GM19397 (cell line): ENCODE measurements around the gene FUT7.
"Not testable (repeated sequence)": the region's sequence is repeated elsewhere in the genome, so short reads cannot be mapped to it uniquely, and the experiment has no call there.

ENCODE experiments used
- ATAC-seq: cut with Tn5 transposase; IDR thresholded peaks from one replicate; pipeline ENCODE4 v1.9.1; 2021; ENCODE audit warnings: mild to moderate bottlenecking, moderate library complexity; ENCODE audit not compliant: unreplicated experiment

FUT7 gene

DNA sequence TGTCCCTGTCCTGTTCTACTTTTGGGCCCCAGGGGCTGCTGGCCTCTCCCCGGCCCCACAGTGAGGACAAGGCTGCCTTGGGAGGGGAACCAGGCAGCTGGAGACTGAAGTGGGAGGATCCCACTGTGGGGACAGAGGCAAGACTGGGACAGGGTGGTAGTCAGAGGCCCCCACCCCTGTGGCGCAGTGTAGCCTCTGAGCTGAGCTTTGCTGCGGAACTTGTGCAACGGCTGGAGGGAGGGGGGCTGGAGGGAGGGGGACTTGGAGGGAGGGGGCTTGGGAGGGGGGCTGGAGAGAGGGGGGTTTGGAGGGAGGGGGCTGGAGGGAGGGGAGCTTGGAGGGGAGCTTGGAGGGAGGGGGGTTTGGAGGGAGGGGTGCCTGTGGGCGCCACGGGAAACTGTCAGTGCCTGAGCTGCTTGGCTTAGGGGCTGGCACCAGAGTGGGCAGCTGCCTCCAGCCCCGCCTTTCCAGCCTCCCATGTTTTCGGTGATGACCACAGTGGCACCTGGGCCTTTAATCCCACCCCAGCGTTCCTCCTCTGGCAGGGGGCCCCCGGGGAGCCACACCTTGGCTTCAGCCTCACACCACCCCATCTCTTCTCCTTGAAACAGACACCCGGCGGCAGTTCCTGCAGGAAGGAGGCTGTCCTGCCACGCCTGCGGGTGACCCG is 2.3 kb upstream of the FUT7 start:
- no peak for ATAC-seq

DNA sequence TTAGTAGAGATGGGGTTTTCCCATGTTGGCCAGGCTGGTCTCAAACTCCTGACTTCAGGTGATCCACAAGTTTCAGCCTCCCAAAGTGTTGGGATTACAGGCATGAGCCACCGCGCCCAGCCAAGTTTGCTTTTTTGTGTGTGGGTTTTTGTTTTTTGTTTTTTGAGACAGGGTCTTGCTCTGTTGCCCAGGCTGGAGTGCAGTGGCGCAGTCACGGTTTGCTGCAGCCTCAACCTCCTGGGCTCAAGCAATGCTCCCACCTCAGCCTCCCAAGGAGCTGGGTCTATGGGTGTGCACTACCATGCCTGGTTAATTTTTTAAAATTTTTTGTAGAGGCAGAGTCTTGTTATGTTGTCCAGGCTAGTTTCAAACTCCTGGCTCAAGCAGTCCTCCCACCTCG is 1.6 kb upstream of the FUT7 start:
- ATAC-seq, result not testable (repeated sequence)

DNA sequence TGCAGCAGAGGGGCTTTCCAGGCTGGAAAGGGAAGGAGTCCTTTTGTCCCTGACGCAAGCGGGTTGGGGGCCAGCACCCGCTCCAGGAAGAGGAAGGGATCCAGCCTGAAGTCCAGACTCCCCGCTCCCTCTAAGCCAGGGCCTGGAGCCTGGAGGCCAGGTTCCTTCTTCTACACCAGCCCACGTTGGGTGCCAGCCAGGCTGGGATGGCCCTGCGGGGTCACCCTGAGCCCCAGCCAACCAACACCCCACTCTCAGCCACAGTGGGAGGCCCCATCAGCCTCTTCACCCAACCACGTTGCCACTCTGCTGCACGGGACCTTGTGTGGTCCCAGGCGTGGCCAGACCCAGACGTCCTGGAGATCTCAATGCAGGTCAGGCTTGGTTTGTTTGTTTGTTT is 970 bp upstream of the FUT7 start:
- no peak for ATAC-seq

DNA sequence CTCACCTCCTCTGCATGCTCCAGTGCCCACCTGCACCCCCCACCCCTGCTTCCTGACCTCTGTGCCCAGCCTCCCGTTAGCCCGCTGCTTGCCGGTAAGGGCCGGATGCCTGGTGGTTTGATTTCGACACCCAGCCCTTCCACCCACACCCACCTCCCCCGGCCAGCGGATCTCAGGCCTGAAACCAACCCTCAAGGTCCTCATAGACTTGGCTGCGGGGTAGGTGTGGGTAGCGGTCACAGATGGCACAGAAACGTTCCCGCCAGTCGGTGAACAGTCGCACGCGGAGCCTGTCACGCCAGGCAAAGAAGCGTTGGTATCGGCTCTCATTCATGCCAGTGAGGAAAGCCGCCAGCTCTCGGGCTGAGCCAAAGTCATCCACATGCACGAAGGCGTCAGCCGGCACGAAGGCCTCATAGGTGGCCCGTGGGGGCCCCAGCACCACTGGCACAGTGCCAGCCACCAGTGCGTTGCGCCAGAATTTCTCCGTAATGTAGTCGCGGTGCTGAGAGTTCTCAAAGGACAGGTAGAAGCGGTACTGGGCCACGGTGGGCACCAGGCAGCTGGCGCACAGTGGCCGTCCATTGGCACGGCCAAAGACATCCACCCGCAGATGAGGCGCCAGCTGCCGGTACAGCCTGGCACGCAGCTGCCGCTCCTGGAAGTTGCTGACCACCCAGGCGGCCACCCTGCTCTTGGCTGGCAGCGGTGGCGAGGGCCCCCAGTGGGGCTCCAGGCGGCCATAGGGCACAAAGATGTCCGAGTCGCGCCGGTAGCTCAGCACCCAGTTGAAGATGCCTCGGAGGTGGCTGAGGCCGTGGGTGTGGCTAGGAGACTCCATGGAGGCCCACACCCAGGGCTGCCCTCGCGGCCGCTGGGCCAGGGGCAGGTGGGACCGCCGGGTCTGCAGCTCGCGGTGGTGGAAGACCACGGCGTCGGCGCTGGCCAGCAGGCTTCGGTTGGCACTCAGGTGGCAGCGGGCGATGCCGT is 1.1 kb downstream of the FUT7 start:
- ATAC-seq, result no peak

DNA sequence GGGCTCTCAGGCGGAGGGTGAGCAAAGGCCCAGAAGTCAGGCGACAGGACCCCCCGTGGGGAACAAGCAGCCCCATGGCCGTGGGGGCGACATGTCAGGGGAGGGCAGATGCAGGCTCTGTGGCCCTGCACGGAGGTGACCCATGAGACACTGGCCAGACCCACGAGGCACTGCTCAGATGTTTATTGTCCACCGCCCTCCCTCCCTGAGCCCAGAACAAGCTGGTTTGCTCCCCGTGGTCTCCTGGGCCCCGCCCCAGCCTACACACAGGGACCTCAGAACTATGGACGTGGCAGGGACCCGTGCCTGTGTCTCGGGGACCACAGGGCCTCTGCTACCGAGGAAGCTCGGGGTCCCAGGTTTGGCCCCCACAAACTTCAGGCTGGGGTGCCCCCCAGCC is 1.9 kb downstream of the FUT7 start:
- no peak for ATAC-seq

DNA sequence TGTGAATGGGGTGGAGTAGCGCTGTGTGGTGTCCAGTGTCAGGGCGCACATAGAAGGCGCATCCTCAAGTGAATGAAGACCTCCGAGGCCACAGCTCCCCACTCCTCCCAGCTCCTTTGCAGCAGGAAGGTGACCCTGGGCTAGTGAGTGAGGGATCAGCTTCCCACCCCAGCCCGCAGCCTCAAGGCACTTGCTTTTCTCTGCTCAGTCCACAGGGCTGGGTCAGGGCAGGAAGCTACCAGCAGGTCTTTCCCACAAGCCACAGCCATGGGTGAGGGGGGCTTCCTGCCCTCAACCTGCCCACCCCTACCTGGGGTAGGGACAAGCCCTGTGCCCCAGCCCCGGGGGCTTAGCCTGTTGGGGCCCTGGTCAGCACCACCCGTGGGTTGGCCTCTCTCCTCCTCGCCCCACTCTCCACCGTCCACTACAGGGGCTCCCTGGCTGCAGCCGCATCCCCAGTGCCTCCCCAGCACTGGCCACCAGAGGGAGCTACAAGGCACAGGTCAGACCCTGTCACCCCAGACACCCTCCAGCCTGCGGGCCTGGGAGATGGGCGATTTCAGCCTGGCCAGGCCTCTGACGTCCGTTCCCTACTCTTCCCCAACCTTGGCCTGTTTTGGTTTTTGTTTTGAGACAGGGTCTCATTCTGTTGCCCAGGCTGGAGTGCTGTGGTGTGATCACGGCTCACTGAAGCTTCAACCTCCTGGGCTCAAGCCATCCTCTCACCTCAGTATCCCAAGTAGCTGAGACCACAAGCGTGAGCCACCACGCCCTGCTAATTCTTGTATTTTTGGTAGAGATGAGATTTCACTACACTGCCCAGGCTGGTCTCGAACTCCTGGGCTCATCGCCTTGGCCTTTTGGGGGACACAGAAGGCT is 2.6 kb downstream of the FUT7 start:
- ATAC-seq, result no peak

DNA sequence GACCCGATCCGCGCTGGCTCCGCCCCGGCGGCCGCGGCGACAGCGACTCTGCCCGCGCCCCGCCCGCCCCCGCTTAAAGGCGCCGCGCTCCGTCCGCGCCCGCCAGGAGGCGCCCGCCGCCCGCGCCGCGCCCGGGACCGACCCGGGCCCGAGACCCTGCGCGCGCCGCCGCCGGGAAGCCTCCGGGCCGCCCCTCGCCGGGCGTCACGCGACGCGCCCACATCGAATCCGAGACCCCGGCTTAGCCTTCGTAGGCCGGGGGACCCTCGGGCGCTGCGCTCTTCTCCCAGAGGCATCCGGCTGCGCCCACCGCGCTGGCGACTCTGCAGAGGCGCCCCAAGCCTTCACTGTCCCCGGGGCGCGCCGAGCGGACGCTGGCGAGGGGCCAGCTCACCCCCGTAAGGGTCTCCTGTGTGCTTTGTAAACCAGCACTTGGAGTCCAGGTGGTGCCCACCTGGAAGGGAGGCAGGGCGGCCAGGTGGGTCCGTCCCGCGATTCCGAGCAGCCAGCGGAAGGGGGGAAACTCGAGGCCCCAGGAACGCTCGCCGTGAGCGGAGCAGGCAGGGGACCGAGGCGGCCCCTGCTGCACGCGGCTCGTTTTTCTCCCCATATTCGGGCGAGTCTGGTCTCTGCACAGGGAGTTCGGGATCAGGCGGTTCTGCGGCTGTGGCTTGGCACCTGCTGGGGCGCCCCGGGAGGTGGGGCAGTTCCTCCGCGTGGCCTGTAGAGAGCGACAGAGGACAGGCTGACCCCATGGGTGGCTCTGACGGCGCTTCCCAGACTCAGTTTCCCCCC is 3.4 kb downstream of the FUT7 start:
- ATAC-seq, result peak; percentile 42

DNA sequence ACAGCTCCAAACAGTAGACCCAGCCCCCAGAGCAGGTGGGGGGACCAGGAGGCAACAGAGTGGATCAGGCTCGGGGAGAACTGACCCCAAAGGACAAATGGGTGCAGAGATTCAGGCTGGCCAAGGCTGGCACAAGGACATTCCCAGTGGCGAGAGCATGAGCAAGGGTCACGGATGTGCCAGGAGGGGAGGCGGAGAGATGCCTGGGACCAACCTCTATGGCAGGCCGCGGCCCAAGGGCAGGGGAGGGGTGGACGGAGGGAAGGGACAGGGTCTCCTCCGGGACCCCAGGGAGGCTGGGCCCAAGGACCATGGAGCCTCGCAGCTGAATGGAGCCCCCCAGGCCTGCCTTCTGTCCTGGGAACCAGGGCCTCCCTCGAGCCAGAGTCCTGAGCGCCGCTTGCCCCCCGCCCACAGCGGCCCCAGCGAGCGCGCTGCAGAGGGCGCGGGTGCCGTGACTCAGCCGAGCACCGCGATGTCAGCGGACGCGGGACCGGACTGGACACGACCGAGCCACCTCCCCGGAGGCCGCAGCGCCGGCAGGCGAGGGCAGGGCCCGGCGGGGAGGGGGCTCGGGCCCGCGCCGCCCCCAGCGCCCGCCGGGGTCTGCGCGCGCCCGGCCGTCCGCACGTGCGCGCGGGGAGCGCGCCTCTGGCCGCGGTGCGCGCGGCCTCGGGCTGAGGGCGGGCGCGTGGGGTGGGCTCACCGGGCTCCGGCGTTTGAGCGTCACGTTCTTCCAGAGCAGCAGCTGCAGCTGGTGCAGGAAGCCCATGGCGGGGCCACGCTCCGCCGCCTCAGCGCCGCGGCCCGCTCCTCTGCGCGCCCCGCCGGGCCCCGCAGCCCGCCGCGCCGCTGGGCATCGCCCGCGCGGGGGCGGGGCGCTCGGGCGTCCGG is 4.3 kb downstream of the FUT7 start, which contains the start of gene ABCA2:
Gene ABCA2 (minus strand): TSS at position 869 of the 894 bp plus-strand sequence. CDS start 97 bp downstream, at position 772.
- no peak for ATAC-seq

DNA sequence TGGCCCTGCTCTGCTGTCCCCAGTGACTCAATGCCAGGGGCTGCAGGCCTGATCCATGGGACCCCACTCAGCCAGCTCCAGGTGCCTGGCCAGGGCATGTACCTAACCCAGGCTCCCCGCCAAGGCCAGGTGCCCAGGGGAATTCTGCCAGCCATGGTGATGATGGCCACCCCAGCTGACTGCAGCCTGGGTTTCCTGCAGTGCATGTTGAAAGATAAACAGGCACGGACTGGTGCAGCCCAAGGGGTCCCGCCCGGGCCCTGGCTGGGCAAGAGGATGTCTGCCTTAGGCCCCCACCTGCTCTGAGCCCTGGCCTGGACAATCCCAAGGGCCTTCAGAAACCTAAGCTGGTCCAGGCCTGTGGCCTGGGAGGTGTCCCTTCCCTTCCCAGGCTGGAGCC is 5.1 kb downstream of the FUT7 start:
- no peak for ATAC-seq

DNA sequence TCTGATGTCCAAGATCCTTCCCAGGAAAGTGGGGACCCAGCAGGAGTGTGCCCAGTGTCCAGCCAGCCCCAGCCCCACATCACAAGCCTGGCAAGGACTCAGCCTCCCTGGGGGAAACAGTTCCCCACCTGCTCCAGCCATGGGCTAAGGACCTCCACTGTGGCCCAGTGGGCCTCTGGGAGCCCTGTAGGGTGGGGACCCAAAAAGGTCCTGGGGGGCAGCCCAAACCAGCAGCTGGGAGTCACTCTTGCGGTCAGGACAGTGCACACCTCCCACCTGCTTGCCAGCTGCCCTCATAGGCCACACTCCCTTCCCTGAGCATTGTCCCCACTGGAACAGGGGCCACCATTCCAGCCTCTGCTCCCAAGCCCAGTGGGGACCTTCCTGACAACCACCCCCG is 5.5 kb downstream of the FUT7 start:
- no peak for ATAC-seq

DNA sequence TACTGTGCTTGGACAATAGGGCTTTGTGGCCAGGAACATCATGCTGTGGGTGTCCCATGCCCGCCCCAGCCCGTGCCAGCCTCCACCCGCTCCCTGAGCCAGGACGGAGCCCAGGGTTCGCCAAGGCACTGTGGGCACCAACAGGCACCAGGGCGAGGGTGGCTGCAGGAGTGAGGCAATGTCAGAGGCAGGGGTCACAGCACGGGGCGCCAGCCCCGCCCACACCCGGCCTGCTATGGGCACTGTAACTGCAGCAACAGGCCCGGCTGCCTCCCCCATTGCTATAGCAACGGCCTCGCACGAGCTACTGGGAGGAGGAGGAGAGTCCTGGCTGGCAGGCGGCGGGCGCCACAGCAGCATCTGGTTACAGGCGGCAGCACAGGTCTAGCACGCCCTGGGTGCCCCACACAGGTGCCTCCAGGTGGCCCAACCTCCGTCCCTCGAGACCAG is 6.3 kb downstream of the FUT7 start:
- no peak for ATAC-seq

DNA sequence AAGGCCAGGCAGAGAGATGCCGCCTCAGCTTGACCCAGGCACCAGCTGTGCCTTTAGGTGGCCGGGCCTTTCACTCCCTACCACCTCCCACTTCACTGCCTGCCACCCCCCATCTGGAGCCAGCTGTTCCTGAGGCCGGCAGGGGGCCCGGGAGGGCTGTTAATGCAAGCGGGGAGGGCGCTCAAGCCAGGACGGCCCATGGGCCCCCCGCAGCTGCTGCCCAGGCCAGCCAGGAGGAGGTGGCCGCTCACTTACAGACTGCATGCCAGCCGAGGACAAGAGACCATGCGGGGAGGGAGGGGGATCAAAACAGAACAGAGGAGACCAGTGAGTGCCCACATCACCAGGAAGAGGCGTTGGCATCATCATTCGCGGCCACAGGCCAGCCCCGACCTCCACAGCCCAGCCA is 8.3 kb downstream of the FUT7 start:
- ATAC-seq, result no peak

DNA sequence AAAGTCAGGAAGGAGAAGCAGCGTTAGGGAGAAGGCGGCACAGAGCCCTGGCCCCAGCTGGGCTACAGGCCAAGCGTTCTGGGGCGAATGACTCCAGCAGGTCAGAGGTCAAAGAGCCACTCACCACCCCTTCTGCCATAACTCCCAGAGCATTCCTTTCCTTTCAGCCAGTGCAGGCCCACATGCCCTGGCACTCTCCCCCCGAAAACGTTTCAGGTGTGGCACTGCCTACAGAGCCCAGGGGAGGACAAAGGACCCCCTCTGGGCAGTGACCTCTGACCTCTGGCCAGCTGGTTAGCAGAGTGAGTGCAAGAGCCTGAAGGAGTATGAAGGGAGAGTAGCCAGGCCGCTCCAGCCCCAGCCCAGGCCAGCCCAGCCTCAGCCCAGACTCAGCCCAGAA is 8.7 kb downstream of the FUT7 start:
- no peak for ATAC-seq

DNA sequence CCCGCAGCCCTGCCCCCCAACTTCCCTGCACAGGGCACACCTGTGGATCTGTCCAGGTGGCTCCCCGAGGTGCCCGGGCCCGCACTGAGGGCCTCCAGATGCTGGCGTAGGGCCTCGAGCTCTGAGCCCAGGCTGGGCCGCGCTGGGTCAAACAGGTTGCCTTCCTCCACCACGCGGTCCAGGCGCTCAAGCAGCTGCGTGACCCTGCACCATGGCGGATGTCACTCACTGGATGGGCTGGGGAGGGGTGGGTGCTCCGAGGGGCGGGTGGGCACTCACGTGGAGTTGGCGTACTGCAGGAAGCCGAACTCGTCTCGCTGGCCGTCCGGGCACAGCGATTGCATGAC is 9.3 kb downstream of the FUT7 start:
- no peak for ATAC-seq

DNA sequence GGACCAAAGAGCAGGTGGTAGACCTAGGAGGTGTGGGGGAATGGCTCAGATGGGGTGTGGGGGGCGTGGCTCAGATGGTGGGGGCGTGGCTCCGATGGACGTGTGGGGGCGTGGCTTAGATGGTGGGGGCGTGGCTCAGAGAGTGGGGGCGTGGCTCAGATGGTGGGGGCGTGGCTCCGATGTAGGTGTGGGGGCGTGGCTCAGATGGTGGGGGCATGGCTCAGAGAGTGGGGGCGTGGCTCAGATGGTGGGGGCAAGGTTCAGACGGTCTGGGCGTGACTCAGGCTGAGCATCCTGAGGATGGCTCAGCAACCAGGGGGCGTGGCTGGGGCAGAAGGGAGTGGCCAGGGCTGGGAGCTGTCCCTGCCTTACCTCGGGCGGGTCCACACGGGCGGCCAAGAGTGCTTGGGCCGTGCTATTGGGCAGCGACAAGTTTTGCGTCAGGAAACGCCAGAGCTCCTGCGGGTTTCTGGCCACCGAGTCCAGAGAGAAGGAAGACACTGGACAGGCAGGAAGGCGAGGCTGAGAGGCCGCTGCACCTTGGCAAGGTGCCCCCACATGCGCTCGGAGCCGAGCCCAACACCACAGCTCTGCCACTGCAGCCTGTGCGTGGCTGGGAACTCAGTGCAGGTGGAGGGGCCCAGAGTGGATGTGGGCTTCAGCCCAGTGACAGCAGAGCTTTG is 9.8 kb downstream of the FUT7 start:
- ATAC-seq, result no peak

DNA sequence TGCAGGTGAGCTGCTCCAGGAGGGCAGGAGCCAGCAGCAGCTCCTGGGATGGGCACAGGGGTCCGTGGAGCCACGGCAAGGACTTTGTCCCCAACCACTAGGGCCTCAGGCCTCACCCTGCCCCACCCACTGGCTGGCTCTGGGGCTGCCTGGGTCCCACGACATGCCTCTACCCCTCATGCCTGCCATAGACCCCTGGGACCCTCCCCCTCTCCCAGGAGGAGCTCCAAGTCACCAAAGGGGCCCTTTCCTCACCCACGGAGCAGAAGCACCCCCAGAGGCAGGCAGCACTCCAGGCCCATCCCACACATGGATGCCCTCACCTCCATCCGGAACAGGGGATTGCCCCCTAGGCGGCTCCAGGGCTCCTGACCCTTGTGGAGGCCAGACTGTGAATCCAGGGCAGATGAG is 10.3 kb downstream of the FUT7 start:
- ATAC-seq, result no peak

DNA sequence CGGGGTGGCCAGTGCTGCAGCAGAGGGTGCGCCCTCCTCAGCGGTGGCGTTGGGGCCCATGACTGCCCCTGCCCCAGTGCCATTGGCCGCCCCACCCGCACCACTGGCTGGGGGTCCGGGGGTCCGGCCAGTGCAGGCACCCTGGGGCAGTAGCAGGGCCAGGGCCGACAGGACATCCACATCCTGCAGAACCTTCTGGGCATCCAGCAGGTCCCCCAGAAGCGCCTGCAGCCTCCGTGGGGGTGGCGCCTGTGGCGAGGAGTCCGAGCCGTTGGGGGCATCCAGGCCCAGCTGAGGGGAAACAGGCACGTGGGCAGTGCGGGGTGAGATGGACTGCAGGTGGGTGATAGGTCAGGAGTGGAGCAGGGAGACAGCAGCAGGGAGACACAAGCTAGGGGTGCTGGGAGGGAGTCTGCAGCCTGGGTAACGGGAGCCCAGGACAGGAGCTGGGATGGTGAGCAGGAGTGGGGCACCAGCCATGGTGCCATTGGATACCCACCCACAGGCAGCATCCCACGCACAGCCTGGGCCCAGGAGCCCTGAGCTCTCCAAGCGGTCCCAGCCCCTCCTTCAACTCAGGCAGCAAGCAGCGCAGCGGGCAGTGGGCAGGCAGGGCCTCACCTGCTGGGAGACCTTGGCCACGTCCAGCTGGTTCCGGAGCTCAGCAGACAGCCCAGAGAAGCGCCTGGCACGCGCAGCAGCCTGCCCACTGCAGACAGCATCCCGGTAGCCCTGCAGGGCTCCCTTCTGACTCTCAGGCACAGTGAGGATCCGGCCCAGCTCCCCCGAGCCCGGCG is 10.9 kb downstream of the FUT7 start:
- ATAC-seq, result no peak
